ENCODE results near the gene SDK2.

Gene SDK2

GRCh38 chr17:73531158-73531557 is 113.1 kb downstream of the SDK2 start:
- DNase-seq: no peak

- DNase-seq: no peak
These were observed 115.6 kb downstream of the SDK2 start for GRCh38 chr17:73528679-73529078.

GRCh38 chr17:73526952-73527351 is 117.3 kb downstream of the SDK2 start:
- DNase-seq: no peak

GRCh38 chr17:73524941-73525679 is 119.1 kb downstream of the SDK2 start:
- DNase-seq: no peak

- DNase-seq: no peak
These were observed 121.5 kb downstream of the SDK2 start for GRCh38 chr17:73522696-73523095.

GRCh38 chr17:73522107-73522506 is 122.1 kb downstream of the SDK2 start:
- DNase-seq: no peak

- DNase-seq: no peak
These were observed 122.9 kb downstream of the SDK2 start for GRCh38 chr17:73521376-73521775.

- no peak for DNase-seq
These were observed 123.9 kb downstream of the SDK2 start for GRCh38 chr17:73520369-73520761.

GRCh38 chr17:73519714-73520368 is 124.4 kb downstream of the SDK2 start:
- DNase-seq: no peak

- DNase-seq: no peak
These were observed 125.2 kb downstream of the SDK2 start for GRCh38 chr17:73519011-73519410.

GRCh38 chr17:73516431-73516830 is 127.8 kb downstream of the SDK2 start:
- no peak for DNase-seq

- no peak for DNase-seq
These were observed 129.9 kb downstream of the SDK2 start for GRCh38 chr17:73514146-73514863.

GRCh38 chr17:73513426-73513825 is 130.8 kb downstream of the SDK2 start:
- no peak for DNase-seq

- no peak for DNase-seq
These were observed 132.5 kb downstream of the SDK2 start for GRCh38 chr17:73511719-73512115.

- no peak for DNase-seq
These were observed 133.1 kb downstream of the SDK2 start for GRCh38 chr17:73510981-73511718.

- DNase-seq: no peak
These were observed 135.2 kb downstream of the SDK2 start for GRCh38 chr17:73508931-73509605.

- DNase-seq: no peak
These were observed 136.0 kb downstream of the SDK2 start for GRCh38 chr17:73508057-73508930.

GRCh38 chr17:73506470-73507435 is 137.5 kb downstream of the SDK2 start:
- DNase-seq: no peak

- DNase-seq: no peak
These were observed 140.7 kb downstream of the SDK2 start for GRCh38 chr17:73503560-73503959.

GRCh38 chr17:73500414-73500999 is 143.7 kb downstream of the SDK2 start:
- no peak for DNase-seq

Measured in RPMI8226 (cell line).